Measurements from ENCODE around the gene RPTOR. TPM values are rescaled to one million over a fixed set of nuclear protein-coding genes. Genes with fewer than 3 reads are reported as not detected.

RPTOR gene
- total RNA-seq, 4 donors from 2014 or later = 18.7 to 35.4 (median 21.0) TPM

DNA sequence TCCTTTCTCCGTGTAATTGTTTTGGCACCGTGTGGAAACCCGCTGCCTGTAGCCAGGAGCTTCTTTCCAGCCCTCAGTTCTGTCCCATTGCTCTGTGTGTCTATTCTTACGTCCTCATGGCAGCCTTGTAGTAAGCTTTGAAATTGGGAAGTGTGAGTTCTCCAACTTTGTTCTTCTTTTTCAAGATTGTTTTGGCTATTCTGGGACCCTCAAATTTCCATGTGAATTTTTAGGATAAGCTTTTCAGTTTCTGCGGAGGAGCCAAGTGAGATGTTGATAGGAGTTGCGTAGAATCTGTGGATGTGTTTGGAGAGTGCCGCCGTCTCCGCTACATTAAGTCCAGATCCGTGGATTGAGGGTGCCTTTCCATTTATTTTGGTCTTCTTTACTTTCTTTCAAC is 462.3 kb downstream of the RPTOR start:
- TF ChIP-seq CTCF (IDR thresholded peaks at IDR 0.05; ENCODE audit: low read depth) = no peak

GRCh38 chr17:81008140-81008539 is 463.5 kb downstream of the RPTOR start:
- TF ChIP-seq CTCF (IDR thresholded peaks at IDR 0.05; ENCODE audit: low read depth) = no peak

DNA sequence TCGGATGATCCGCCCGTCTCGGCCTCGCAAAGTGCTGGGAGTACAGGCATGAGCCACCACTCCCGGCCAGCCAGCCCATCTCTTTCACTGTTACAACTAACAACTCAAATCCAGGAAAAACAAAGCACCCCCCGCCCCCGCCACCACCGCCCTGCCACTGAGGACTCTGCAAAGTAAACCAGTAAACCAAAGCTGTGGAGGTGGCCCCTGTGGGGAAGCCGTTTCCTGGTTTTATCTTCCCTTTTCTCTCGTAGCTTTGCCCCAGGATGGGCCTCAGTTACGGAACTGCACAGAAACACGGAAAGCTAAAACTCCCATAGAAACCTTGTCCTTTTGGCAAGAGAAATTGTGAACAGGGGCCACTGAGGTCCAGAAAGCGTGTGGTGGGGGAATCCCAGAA is 464.5 kb downstream of the RPTOR start:
- TF ChIP-seq CTCF (IDR thresholded peaks at IDR 0.05; ENCODE audit: low read depth) = no peak

- TF ChIP-seq CTCF (IDR thresholded peaks at IDR 0.05; ENCODE audit: low read depth) = no peak
These were observed 466.3 kb downstream of the RPTOR start for GRCh38 chr17:81010935-81011334.

DNA sequence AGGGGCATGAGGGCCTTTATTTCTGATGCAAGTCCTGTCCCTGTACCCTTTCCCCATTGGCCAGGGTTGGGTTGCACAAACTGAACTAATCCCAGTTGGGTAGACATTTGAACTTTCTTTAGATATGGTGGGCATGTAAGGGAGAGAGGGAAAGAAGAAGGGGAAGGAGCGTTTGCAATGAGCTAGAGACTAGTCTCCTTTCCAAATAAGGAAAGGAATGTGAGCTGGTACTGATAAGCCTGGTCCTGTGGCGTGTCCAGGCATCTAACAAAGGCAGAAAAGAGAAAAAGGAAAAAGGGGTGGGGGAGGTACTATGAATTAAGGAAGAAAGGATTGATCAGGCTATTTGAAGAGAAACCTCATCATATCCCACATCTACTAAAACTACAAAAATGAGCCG is 467.3 kb downstream of the RPTOR start:
- no peak for TF ChIP-seq CTCF (IDR thresholded peaks at IDR 0.05; ENCODE audit: low read depth)

DNA sequence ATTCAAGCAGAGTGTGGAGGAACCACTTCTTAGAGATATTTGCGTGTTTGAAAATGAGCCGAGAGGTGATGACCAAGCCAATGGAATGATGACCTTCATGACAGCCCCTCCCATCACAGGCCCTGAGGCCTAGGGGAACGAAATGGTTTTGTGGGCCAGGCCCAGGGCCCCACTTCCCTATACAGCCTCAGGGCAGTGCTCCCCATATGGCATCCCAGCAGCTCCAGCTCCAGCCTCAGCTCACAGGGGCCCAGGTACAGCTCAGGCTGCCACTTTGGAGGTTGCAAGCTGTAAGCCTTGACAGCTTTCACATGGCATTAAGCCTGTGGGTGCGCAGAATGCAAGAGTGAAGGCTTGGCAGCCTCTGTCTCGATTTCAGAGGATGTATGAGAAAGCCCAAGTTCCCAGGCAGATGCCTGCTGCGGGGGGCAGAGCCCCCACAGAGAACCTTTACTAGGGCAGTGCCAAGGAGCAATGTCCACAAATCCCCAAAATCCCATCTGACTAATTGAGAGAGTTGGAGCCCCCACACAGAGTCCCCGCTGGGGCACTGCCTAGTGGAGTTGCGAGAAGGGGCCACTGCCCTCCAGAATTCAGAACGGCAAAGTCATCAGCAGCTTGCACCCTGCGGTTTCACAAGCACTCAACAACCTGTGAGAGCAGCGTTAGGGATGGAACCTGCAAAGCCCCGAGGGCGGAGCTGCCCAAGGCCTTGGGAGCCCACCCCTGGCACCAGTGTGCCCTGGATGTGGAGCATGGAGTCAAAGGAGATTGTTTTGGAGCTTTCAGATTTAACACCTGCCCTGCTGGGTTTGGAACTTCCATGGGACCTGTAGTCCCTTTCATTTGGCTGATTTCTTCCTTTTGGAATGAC is 468.2 kb downstream of the RPTOR start:
- TF ChIP-seq CTCF (IDR thresholded peaks at IDR 0.05; ENCODE audit: low read depth) = no peak

DNA sequence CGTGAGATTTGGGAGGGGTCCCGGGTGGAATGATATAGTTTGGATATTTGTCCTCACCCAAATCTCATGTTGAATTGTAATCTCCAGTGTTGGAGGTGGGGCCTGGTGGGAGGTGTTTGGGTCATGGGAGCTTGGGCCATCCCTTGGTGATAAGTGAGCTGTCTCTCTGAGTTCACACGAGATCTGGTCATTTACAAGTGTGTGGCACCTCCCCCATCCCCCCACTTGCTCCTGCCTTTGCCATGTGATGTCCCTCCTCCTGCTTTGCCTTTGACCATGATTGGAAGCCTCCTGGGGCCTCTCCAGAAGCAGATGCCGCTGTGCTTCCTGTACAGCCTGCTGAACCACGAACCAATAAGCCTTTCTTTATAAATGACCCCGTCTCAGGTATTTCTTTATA is 469.0 kb downstream of the RPTOR start:
- TF ChIP-seq CTCF (IDR thresholded peaks at IDR 0.05; ENCODE audit: low read depth) = no peak
